ENCODE data around the gene ACP3.
A peak's percentile ranks its signal among the peaks of the same experiment; 100 is the strongest.
"Not testable (repeated sequence)": the region's sequence is repeated elsewhere in the genome, so short reads cannot be mapped to it uniquely, and the experiment has no call there.

ACP3 gene

GRCh38 chr3:132356568-132356967 lies 39.4 kb downstream of the ACP3 start:
- H3K27me3 ChIP-seq (replicated peaks), result no peaks in the 10 kb centered on the region
- TF ChIP-seq CTCF (IDR thresholded peaks at IDR 0.05; ENCODE audit: low read depth, low read length, missing control alignments), result no peak
- in situ Hi-C loops (cut with HindIII; ENCODE audit: low pct_ligation_motif_present, low sequenced_read_pairs), result no loop called here
- H3K4me3 ChIP-seq (ENCODE audit: low read depth, low read length), result no peak overlapping the region
- no peak for DNase-seq
- H3K36me3 ChIP-seq (replicated peaks), result no peaks in the 10 kb centered on the region
- H3K27ac ChIP-seq, result no peak overlapping the region

- no peak overlapping the region for H3K27ac ChIP-seq
- H3K27me3 ChIP-seq (replicated peaks), result no peaks in the 10 kb centered on the region
- no peak overlapping the region for H3K4me3 ChIP-seq (ENCODE audit: low read depth, low read length)
- no peak for TF ChIP-seq CTCF (IDR thresholded peaks at IDR 0.05; ENCODE audit: low read depth, low read length, missing control alignments)
- DNase-seq, result no peak
- no peaks in the 10 kb centered on the region for H3K36me3 ChIP-seq (replicated peaks)
- in situ Hi-C loops (cut with HindIII; ENCODE audit: low pct_ligation_motif_present, low sequenced_read_pairs), result no loop called here
Observed at GRCh38 chr3:132360717-132361116, 43.5 kb downstream of the ACP3 start.

GRCh38 chr3:132362329-132362728 lies 45.1 kb downstream of the ACP3 start:
- in situ Hi-C loops (cut with HindIII; ENCODE audit: low pct_ligation_motif_present, low sequenced_read_pairs), result no loop called here
- Histone ChIP-seq H3K27ac (no peak overlapping the region), H3K27me3 (replicated peaks) (no peaks in the 10 kb centered on the region), H3K4me3 (ENCODE audit: low read depth, low read length) (no peak overlapping the region), H3K36me3 (replicated peaks) (no peaks in the 10 kb centered on the region)
- DNase-seq, result no peak
- TF ChIP-seq CTCF (IDR thresholded peaks at IDR 0.05; ENCODE audit: low read depth, low read length, missing control alignments), result no peak

- Histone ChIP-seq H3K27ac (no peak overlapping the region), H3K4me3 (ENCODE audit: low read depth, low read length) (no peak overlapping the region), H3K27me3 (replicated peaks) (no peaks in the 10 kb centered on the region), H3K36me3 (replicated peaks) (no peaks in the 10 kb centered on the region)
- no peak for DNase-seq
- in situ Hi-C loops (cut with HindIII; ENCODE audit: low pct_ligation_motif_present, low sequenced_read_pairs), result no loop called here
- no peak for TF ChIP-seq CTCF (IDR thresholded peaks at IDR 0.05; ENCODE audit: low read depth, low read length, missing control alignments)
Observed at GRCh38 chr3:132368515-132368914, 51.3 kb downstream of the ACP3 start.

GRCh38 chr3:132368962-132369361 lies 51.8 kb downstream of the ACP3 start:
- TF ChIP-seq CTCF (IDR thresholded peaks at IDR 0.05; ENCODE audit: low read depth, low read length, missing control alignments), result no peak
- in situ Hi-C loops (cut with HindIII; ENCODE audit: low pct_ligation_motif_present, low sequenced_read_pairs), result no loop called here
- Histone ChIP-seq H3K4me3 (ENCODE audit: low read depth, low read length) (no peak overlapping the region), H3K27me3 (replicated peaks) (no peaks in the 10 kb centered on the region), H3K27ac (no peak overlapping the region), H3K36me3 (replicated peaks) (no peaks in the 10 kb centered on the region)
- DNase-seq, result no peak

GRCh38 chr3:132376945-132377354 lies 59.7 kb downstream of the ACP3 start:
- in situ Hi-C loops (cut with HindIII; ENCODE audit: low pct_ligation_motif_present, low sequenced_read_pairs); H3K27ac ChIP-seq; H3K36me3 ChIP-seq (replicated peaks); H3K27me3 ChIP-seq (replicated peaks); DNase-seq: not testable (repeated sequence)
- peak overlapping the region; percentile 15 for H3K4me3 ChIP-seq (ENCODE audit: low read depth, low read length)

All from brain microvascular endothelial cell (primary cell).